Activated naive CD8-positive, alpha-beta T cell treated with anti-CD3 and anti-CD28 coated beads for 36 hours (primary cell): ENCODE data around the gene CHCHD10. TPM values are rescaled to one million over a fixed set of nuclear protein-coding genes. Genes with fewer than 3 reads are reported as not detected.

Experiments
- DNase-seq: peaks from one replicate; pipeline ENCODE4 v3.0.0; 2021
- H3K27ac Mint-ChIP-seq: one replicate; pipeline ENCODE4 v1.8.0; 2022; ENCODE audit warnings: mild to moderate bottlenecking, moderate library complexity, mixed read lengths
- H3K27me3 Mint-ChIP-seq: one replicate; pipeline ENCODE4 v1.8.0; 2022; ENCODE audit warnings: mild to moderate bottlenecking, mixed read lengths
- H3K36me3 Mint-ChIP-seq: one replicate; pipeline ENCODE4 v1.8.0; 2021; ENCODE audit warnings: mild to moderate bottlenecking, mixed read lengths
- H3K4me1 Mint-ChIP-seq: one replicate; pipeline ENCODE4 v1.8.0; 2021; ENCODE audit warnings: mixed read lengths
- H3K4me3 Mint-ChIP-seq: one replicate; pipeline ENCODE4 v1.8.0; 2022; ENCODE audit warnings: mild to moderate bottlenecking, moderate library complexity, mixed read lengths
- H3K9me3 Mint-ChIP-seq: one replicate; pipeline ENCODE4 v1.8.0; 2022; ENCODE audit warnings: mixed read lengths
- total RNA-seq, 2 experiments: library from RNA; stranded (reverse); gene quantifications; one replicate each; pipeline ENCODE4 v1.2.3, GENCODE V29; 2021

CHCHD10 gene
- total RNA-seq, 2 experiments from 2014 or later = 224 to 241 TPM

- DNase-seq = no peak
- Mint-ChIP-seq H3K36me3 (peaks cover 8% of the 10 kb centered on the region), H3K4me3 (peak overlapping the region; percentile 82), H3K4me1 (peaks cover 48% of the 10 kb centered on the region), H3K27me3 (no peaks in the 10 kb centered on the region), H3K27ac (peak overlapping the region; percentile 84), H3K9me3 (no peaks in the 10 kb centered on the region)
Observed at GRCh38 chr22:23767303-23767672, 484 bp downstream of the CHCHD10 start.

GRCh38 chr22:23764899-23765881 is 2.6 kb downstream of the CHCHD10 start:
- Mint-ChIP-seq H3K4me1 (peaks cover 40% of the 10 kb centered on the region), H3K9me3 (no peaks in the 10 kb centered on the region), H3K36me3 (peaks cover 10% of the 10 kb centered on the region), H3K27me3 (no peaks in the 10 kb centered on the region), H3K4me3 (peak overlapping the region; percentile 58), H3K27ac (peak overlapping the region; percentile 31)
- no peak for DNase-seq

- H3K27ac Mint-ChIP-seq = peak overlapping the region; percentile 66
- H3K4me3 Mint-ChIP-seq = peak overlapping the region; percentile 70
- peaks cover 39% of the 10 kb centered on the region for H3K4me1 Mint-ChIP-seq
- H3K36me3 Mint-ChIP-seq = peaks cover 10% of the 10 kb centered on the region
- no peaks in the 10 kb centered on the region for H3K27me3 Mint-ChIP-seq
- H3K9me3 Mint-ChIP-seq = no peaks in the 10 kb centered on the region
- DNase-seq = no peak
Observed at GRCh38 chr22:23763954-23764353, 3.8 kb downstream of the CHCHD10 start.

GRCh38 chr22:23763579-23763945 is 4.2 kb downstream of the CHCHD10 start:
- Mint-ChIP-seq H3K4me3 (peak overlapping the region; percentile 70), H3K27ac (peak overlapping the region; percentile 81), H3K36me3 (peaks cover 10% of the 10 kb centered on the region), H3K9me3 (no peaks in the 10 kb centered on the region), H3K4me1 (peaks cover 39% of the 10 kb centered on the region), H3K27me3 (no peaks in the 10 kb centered on the region)
- DNase-seq = peak; percentile 69

GRCh38 chr22:23762842-23763578 is 4.8 kb downstream of the CHCHD10 start, which contains the start of gene C22orf15:
Gene C22orf15 (plus strand): TSS chr22:23762990. CDS start chr22:23763307, 317 bp downstream.
- H3K27ac Mint-ChIP-seq = peak within 1 kb of the TSS; percentile 81
- H3K4me1 Mint-ChIP-seq = peaks cover 39% of the 10 kb centered on the region
- peaks cover 10% of the 10 kb centered on the region for H3K36me3 Mint-ChIP-seq
- peak within 1 kb of the TSS; percentile 70 for H3K4me3 Mint-ChIP-seq
- H3K9me3 Mint-ChIP-seq = no peaks in the 10 kb centered on the region
- no peaks in the 10 kb centered on the region for H3K27me3 Mint-ChIP-seq
- peak; percentile 32 for DNase-seq

GRCh38 chr22:23760056-23760455 is 7.7 kb downstream of the CHCHD10 start:
- Mint-ChIP-seq H3K36me3 (peaks cover 7% of the 10 kb centered on the region), H3K4me3 (no peak overlapping the region), H3K4me1 (peaks cover 25% of the 10 kb centered on the region), H3K9me3 (no peaks in the 10 kb centered on the region), H3K27me3 (no peaks in the 10 kb centered on the region), H3K27ac (no peak overlapping the region)
- no peak for DNase-seq

GRCh38 chr22:23759566-23759965 is 8.2 kb downstream of the CHCHD10 start:
- Mint-ChIP-seq H3K9me3 (no peaks in the 10 kb centered on the region), H3K27ac (no peak overlapping the region), H3K27me3 (no peaks in the 10 kb centered on the region), H3K36me3 (peaks cover 7% of the 10 kb centered on the region), H3K4me1 (peaks cover 20% of the 10 kb centered on the region), H3K4me3 (no peak overlapping the region)
- no peak for DNase-seq

GRCh38 chr22:23756891-23757290 is 10.9 kb downstream of the CHCHD10 start:
- Mint-ChIP-seq H3K4me1 (peaks cover 3% of the 10 kb centered on the region), H3K4me3 (no peak overlapping the region), H3K36me3 (peaks cover 2% of the 10 kb centered on the region), H3K27ac (no peak overlapping the region), H3K27me3 (no peaks in the 10 kb centered on the region), H3K9me3 (no peaks in the 10 kb centered on the region)
- no peak for DNase-seq

- DNase-seq = no peak
- H3K36me3 Mint-ChIP-seq = peaks cover 2% of the 10 kb centered on the region
- no peak overlapping the region for H3K4me3 Mint-ChIP-seq
- H3K27ac Mint-ChIP-seq = no peak overlapping the region
- H3K4me1 Mint-ChIP-seq = peaks cover 3% of the 10 kb centered on the region
- no peaks in the 10 kb centered on the region for H3K9me3 Mint-ChIP-seq
- H3K27me3 Mint-ChIP-seq = no peaks in the 10 kb centered on the region
Observed at GRCh38 chr22:23755711-23756110, 12.1 kb downstream of the CHCHD10 start.

GRCh38 chr22:23754980-23755636 is 12.7 kb downstream of the CHCHD10 start:
- Mint-ChIP-seq H3K36me3 (no peaks in the 10 kb centered on the region), H3K4me1 (peaks cover 7% of the 10 kb centered on the region), H3K9me3 (no peaks in the 10 kb centered on the region), H3K27ac (no peak overlapping the region), H3K4me3 (no peak overlapping the region), H3K27me3 (no peaks in the 10 kb centered on the region)
- DNase-seq = no peak

GRCh38 chr22:23754220-23754919 is 13.4 kb downstream of the CHCHD10 start, which contains the start of gene VPREB3:
Gene VPREB3 (minus strand): TSS chr22:23754425. CDS start chr22:23754363, 62 bp downstream.
- no peaks in the 10 kb centered on the region for H3K36me3 Mint-ChIP-seq
- peak within 1 kb of the TSS; percentile 54 for H3K4me3 Mint-ChIP-seq
- H3K9me3 Mint-ChIP-seq = no peaks in the 10 kb centered on the region
- H3K4me1 Mint-ChIP-seq = peaks cover 9% of the 10 kb centered on the region
- no peak within 1 kb of the TSS for H3K27ac Mint-ChIP-seq
- DNase-seq = no peak
- no peaks in the 10 kb centered on the region for H3K27me3 Mint-ChIP-seq

GRCh38 chr22:23753385-23753784 is 14.4 kb downstream of the CHCHD10 start:
- Mint-ChIP-seq H3K9me3 (no peaks in the 10 kb centered on the region), H3K4me3 (peak overlapping the region; percentile 54), H3K4me1 (peaks cover 9% of the 10 kb centered on the region), H3K27ac (no peak overlapping the region), H3K27me3 (no peaks in the 10 kb centered on the region), H3K36me3 (no peaks in the 10 kb centered on the region)
- no peak for DNase-seq

GRCh38 chr22:23752750-23753149 is 15.0 kb downstream of the CHCHD10 start:
- H3K9me3 Mint-ChIP-seq = no peaks in the 10 kb centered on the region
- peaks cover 9% of the 10 kb centered on the region for H3K4me1 Mint-ChIP-seq
- no peaks in the 10 kb centered on the region for H3K36me3 Mint-ChIP-seq
- H3K27me3 Mint-ChIP-seq = no peaks in the 10 kb centered on the region
- no peak overlapping the region for H3K4me3 Mint-ChIP-seq
- no peak for DNase-seq
- H3K27ac Mint-ChIP-seq = peak overlapping the region; percentile 20

- Mint-ChIP-seq H3K27ac (peak overlapping the region; percentile 58), H3K4me1 (peaks cover 9% of the 10 kb centered on the region)
Observed at GRCh38 chr22:23752090-23752691, 15.6 kb downstream of the CHCHD10 start.

More at GRCh38 chr22:23752090-23752691, 15.6 kb downstream of the CHCHD10 start:
- Mint-ChIP-seq H3K27me3 (no peaks in the 10 kb centered on the region), H3K9me3 (no peaks in the 10 kb centered on the region), H3K36me3 (no peaks in the 10 kb centered on the region), H3K4me3 (peak overlapping the region; percentile 75)
- no peak for DNase-seq
